ENCODE results near the gene STK24. TPM values are rescaled to one million over a fixed set of nuclear protein-coding genes. Genes with fewer than 3 reads are reported as not detected.

Gene STK24
- total RNA-seq, 1 experiment from 2014 or later = 51.2 TPM

DNA sequence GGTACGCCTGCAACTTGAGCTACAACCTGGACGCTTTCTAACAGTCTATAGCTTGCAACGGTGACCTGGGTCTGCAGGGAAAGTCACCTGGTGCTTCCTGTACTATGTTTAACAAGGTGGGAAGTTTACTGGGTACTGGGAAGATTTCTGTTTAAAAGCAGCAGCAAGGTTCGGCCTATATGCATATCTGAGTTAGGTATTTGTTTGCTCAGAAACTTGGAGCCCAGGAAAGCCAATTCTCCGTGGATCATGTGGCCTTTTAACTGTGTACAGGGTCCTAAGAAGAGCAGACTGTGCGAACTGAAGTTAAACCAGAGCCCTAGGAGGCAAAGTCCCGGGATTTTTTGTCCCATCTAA is 103.1 kb downstream of the STK24 start:
- intact Hi-C loops (cut with micrococcal nuclease; ENCODE audit: unreplicated experiment) = no loop called here
- DNase-seq = no peak
- Mint-ChIP-seq H3K4me1 (ENCODE audit: low read depth, unreplicated experiment) (peaks cover 10% of the 10 kb centered on the region), H3K27me3 (ENCODE audit: unreplicated experiment) (no peaks in the 10 kb centered on the region), H3K27ac (ENCODE audit: unreplicated experiment) (no peak overlapping the region), H3K4me3 (ENCODE audit: low read depth, unreplicated experiment) (no peak overlapping the region), H3K36me3 (ENCODE audit: insufficient read depth, unreplicated experiment) (peaks cover 11% of the 10 kb centered on the region), H3K9me3 (ENCODE audit: low read depth, unreplicated experiment) (peaks cover 2% of the 10 kb centered on the region)
- CTCF ChIA-PET = no interaction called here
- TF ChIP-seq, protein P1, sequence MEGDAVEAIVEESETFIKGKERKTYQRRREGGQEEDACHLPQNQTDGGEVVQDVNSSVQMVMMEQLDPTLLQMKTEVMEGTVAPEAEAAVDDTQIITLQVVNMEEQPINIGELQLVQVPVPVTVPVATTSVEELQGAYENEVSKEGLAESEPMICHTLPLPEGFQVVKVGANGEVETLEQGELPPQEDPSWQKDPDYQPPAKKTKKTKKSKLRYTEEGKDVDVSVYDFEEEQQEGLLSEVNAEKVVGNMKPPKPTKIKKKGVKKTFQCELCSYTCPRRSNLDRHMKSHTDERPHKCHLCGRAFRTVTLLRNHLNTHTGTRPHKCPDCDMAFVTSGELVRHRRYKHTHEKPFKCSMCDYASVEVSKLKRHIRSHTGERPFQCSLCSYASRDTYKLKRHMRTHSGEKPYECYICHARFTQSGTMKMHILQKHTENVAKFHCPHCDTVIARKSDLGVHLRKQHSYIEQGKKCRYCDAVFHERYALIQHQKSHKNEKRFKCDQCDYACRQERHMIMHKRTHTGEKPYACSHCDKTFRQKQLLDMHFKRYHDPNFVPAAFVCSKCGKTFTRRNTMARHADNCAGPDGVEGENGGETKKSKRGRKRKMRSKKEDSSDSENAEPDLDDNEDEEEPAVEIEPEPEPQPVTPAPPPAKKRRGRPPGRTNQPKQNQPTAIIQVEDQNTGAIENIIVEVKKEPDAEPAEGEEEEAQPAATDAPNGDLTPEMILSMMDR (IDR thresholded peaks at IDR 0.05; ENCODE audit: unreplicated experiment) = no peak
- BruUV-seq (replicated peaks) = no TSS peak

DNA sequence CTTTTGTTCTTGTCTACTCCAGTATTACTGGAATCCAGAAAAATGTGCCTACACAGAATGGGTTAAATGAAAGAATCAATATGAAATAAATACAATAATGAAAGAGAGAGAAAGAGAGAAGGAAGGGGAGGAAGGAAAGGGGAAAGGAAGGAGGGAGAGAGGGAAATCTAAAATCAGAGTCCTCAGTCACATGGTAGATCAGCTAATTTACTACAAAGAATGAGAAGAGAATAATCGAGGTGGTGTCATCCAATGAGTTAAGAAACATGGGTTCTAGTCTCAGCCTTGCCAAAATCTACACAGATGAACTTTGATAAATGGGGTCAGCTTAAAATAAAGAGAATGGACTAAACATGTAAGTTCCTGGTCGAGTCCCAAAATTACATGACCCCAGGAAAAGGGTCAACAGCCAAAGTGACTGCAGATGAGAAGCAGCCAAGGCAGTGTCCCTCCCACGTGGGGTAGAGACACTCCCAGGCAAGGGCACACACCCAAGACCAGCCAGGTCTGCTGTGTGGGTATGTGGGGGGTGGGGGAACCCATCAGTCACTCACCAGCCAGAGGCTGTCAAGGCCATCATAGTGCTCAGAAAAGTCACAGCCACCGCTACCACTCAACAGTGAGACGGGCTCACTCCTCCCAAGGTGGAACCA is 103.6 kb downstream of the STK24 start:
- Mint-ChIP-seq H3K9me3 (ENCODE audit: low read depth, unreplicated experiment) (peaks cover 2% of the 10 kb centered on the region), H3K27me3 (ENCODE audit: unreplicated experiment) (no peaks in the 10 kb centered on the region), H3K4me1 (ENCODE audit: low read depth, unreplicated experiment) (peaks cover 5% of the 10 kb centered on the region), H3K27ac (ENCODE audit: unreplicated experiment) (no peak overlapping the region), H3K36me3 (ENCODE audit: insufficient read depth, unreplicated experiment) (peaks cover 9% of the 10 kb centered on the region), H3K4me3 (ENCODE audit: low read depth, unreplicated experiment) (no peak overlapping the region)
- TF ChIP-seq, protein P1 (IDR thresholded peaks at IDR 0.05; ENCODE audit: unreplicated experiment) = no peak
- BruUV-seq (replicated peaks) = no TSS peak
- CTCF ChIA-PET = no interaction called here
- intact Hi-C loops (cut with micrococcal nuclease; ENCODE audit: unreplicated experiment) = no loop called here
- no peak for DNase-seq

DNA sequence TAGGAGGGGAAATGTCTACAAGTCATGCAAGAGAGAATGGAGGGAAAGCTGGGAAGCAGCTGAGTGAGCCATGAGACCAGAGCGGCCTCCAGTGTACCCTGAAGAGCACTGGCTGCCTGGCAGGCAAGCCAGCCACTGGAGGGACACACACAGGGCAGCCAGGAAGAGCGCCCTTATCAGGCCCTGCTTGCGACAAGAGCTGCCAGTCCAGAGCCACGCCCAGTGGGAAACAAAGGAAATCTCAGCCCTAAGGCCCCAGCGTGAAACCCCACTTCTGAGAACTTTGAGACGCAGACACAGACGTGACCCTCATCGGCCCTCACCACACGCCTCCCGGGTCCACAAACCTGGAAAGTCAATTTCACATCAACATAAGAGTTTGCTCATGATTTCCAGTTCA is 105.0 kb downstream of the STK24 start:
- Mint-ChIP-seq H3K36me3 (ENCODE audit: insufficient read depth, unreplicated experiment) (peaks cover 9% of the 10 kb centered on the region), H3K27ac (ENCODE audit: unreplicated experiment) (no peak overlapping the region), H3K27me3 (ENCODE audit: unreplicated experiment) (no peaks in the 10 kb centered on the region), H3K9me3 (ENCODE audit: low read depth, unreplicated experiment) (peaks cover 2% of the 10 kb centered on the region), H3K4me1 (ENCODE audit: low read depth, unreplicated experiment) (peaks cover 6% of the 10 kb centered on the region), H3K4me3 (ENCODE audit: low read depth, unreplicated experiment) (no peak overlapping the region)
- no peak for DNase-seq
- TF ChIP-seq, protein P1 (IDR thresholded peaks at IDR 0.05; ENCODE audit: unreplicated experiment) = no peak
- intact Hi-C loops (cut with micrococcal nuclease; ENCODE audit: unreplicated experiment) = no loop called here
- CTCF ChIA-PET = no interaction called here
- no TSS peak for BruUV-seq (replicated peaks)

DNA sequence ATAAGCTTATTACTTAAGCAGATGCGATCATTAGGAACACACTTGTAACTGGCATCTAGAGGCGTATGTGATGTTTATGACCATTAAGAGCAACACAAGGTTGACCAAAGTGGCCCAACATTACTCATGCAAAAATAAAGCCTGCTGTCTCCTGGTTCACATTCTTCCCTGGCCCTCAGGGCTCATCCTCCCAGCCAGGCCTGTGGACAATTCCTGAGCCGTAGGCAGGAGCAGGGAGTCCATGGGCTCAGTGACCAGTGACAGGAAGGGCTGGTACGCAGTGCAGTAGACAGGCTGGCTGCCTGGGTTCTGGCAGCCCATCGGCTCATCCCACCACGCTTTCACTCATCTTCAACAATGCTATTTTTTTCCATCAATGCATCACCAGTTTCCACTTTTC is 106.0 kb downstream of the STK24 start:
- peaks cover 9% of the 10 kb centered on the region for H3K36me3 Mint-ChIP-seq (ENCODE audit: insufficient read depth, unreplicated experiment)
- CTCF ChIA-PET = interaction anchor here (0.5 kb wide), 1 partner anchor 1549 kb away, joined by 3 read pairs; no protein-coding TSS in a partner anchor
- intact Hi-C loops (cut with micrococcal nuclease; ENCODE audit: unreplicated experiment) = no loop called here
- TF ChIP-seq, protein P1 (IDR thresholded peaks at IDR 0.05; ENCODE audit: unreplicated experiment) = no peak
- H3K9me3 Mint-ChIP-seq (ENCODE audit: low read depth, unreplicated experiment) = peaks cover 2% of the 10 kb centered on the region
- no peak overlapping the region for H3K4me3 Mint-ChIP-seq (ENCODE audit: low read depth, unreplicated experiment)
- no TSS peak for BruUV-seq (replicated peaks)
- no peak for DNase-seq
- H3K27me3 Mint-ChIP-seq (ENCODE audit: unreplicated experiment) = no peaks in the 10 kb centered on the region
- peaks cover 6% of the 10 kb centered on the region for H3K4me1 Mint-ChIP-seq (ENCODE audit: low read depth, unreplicated experiment)
- no peak overlapping the region for H3K27ac Mint-ChIP-seq (ENCODE audit: unreplicated experiment)

Measured in Calu3 (cell line).